ENCODE results near the gene CAST.

DNA sequence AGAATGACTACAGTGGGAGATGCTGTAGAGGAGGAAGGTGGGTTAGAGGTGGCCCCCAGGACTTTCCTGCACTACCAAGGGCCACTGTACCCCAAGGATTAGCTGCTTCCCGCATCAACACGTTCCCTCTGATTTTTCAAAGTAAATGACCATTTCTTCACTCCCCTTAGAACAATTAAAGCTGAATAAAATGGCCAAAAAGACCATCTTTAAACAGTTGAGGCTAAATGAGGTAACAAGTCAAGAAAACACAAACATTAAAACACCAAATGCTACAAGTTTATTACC is 146.3 kb downstream of the CAST start:
- TF ChIP-seq, protein P1, sequence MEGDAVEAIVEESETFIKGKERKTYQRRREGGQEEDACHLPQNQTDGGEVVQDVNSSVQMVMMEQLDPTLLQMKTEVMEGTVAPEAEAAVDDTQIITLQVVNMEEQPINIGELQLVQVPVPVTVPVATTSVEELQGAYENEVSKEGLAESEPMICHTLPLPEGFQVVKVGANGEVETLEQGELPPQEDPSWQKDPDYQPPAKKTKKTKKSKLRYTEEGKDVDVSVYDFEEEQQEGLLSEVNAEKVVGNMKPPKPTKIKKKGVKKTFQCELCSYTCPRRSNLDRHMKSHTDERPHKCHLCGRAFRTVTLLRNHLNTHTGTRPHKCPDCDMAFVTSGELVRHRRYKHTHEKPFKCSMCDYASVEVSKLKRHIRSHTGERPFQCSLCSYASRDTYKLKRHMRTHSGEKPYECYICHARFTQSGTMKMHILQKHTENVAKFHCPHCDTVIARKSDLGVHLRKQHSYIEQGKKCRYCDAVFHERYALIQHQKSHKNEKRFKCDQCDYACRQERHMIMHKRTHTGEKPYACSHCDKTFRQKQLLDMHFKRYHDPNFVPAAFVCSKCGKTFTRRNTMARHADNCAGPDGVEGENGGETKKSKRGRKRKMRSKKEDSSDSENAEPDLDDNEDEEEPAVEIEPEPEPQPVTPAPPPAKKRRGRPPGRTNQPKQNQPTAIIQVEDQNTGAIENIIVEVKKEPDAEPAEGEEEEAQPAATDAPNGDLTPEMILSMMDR (IDR thresholded peaks at IDR 0.05 in 8 of 11, conservative IDR thresholded peaks at IDR 0.05 in 3 of 11), result no peak
- TF ChIP-seq POLR2A (IDR thresholded peaks at IDR 0.05), result no peak

Measured in spleen (tissue), 7 donors.